Stimulated activated CD8-positive, alpha-beta memory T cell treated with anti-CD3 and anti-CD28 coated beads, Interleukin-15, amount 100 ng/mL, for 48 hours (primary cell): ENCODE data around the gene MLLT10.
A peak's percentile ranks its signal among the peaks of the same experiment; 100 is the strongest.

Source experiments
- DNase-seq, 2 donors: peaks; one replicate each; pipeline ENCODE4 v3.0.0-alpha.2; 2020; ENCODE audit warnings: low read depth in 2 of 2

MLLT10 gene

DNA sequence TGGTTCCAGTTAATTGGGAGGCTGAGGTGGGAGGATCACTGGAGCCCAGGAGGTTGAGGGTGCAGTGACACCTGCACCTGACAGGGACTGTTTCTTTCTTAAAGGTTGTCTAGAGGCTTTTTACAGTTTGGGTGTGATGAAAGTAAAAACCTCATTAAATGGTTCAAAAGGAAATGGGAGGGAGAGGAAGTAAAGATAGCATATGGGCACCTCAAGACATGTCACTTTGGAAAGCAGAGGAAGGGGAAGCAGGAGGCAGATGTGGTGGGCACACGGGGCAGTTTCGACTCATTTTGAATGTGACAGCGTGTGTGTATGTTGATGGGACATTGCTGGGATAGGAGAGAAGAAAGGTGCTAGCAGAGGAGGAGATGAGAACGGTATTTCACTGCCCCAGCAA is 203.1 kb downstream of the MLLT10 start:
- DNase-seq = no peak

DNA sequence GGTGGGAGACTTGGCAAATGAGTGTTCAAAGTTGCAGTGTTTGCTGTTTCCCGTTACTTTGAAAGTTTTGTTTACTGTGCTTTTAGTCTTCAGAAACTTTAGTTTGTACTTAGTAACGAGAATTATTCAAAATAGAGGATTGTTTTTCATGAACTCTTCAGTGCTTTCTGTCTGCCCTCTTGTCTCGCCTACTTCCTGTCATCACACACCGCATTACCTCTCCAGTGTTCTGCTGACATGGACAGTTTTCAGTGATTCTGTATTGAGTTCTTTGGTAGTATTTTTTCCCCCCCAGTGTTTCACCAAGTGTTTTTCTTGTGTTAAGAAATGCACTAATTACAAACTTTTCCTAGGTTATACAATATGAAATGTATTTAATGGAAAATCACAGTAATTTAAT is 207.0 kb downstream of the MLLT10 start:
- DNase-seq = no peak

DNA sequence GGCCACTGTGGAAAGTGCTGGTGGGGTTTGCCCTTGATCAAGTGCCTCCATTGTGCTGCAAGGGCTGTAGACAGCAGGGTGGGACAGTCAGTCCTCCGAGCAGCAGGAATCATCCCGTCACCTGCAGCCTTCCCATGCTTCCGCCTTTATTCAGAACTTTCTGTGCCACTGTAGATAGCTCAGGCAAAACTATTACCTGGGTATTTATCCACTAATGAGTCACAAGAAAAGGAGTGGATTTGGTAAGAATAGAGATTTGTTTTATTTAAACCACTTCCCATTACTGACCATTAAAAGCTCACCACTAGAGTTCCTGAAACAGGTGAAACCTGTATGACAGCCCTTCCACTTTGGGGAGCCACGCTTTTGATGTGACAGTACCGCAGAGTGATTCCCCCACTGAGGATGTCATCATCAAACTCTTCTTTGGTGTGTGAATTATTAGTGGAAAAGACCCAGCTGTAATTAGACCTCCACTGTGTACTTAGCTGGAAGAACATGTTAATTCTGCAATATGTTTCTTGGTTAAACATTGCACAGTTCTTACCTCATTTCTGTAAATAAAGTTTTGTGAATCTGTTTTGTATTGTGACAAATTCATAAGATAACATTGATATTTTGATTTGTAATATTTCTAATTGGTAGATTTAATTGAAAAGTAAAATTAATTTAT is 208.8 kb downstream of the MLLT10 start:
- no peak for DNase-seq

DNA sequence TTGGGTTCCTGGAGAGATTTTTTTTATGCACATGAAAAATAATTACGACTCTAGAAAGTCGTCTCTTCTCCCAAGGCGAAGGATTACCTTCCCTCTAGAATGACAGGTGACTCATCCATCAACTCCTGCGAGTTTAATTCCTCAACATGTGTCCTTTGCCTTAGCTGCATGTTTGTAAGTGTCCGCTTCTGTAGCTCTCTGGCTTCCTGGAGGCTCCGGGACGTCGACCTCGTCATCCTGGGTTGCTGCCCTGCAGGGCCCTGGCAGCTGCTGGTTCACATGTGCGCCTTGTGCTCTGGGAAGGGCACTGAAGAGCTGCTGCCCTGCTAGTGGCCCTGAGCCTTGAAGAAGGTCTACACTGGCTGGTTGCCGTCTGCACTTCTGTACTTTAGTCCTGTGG is 210.2 kb downstream of the MLLT10 start:
- no peak for DNase-seq

DNA sequence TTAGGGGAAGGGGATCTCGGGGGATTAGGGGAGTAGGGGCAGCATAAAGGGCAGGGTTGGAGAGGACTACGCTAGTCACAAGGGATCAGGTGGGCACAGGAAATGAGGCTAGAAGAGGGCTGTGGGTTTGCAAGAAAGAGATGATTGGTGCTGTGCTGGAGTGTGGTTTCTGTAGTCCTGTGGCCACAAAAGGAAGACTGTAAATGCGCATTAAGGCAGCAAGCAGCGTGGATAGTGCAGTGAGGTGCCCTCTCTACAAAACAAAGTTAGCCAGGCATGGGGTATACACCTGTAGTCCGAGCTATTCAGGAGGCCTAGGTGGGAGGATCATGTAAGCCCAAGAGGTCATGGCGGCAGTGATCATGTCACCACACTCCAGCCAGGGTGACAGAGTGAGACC is 212.1 kb downstream of the MLLT10 start:
- DNase-seq = peak in 1 of 2 donors; percentile 3

DNA sequence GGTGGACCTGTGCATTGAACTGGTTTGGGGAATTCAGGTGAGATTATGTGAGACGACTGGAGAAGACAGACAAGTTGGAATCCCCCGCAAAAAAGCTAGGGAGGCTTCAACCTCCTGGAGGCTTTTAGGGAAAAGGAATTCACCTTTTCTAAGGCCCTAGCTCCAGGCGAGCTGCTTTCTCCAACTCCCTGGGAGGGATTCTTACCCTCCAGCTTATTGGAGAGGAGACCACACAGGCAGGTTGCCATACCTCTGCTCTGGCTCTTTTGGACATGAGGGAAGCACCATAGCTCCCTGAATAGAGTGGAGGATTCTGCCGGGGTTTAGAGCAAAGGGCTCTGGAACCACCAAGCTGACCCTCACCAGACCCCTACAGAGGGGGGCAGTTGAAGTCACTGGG is 213.8 kb downstream of the MLLT10 start:
- DNase-seq = no peak

DNA sequence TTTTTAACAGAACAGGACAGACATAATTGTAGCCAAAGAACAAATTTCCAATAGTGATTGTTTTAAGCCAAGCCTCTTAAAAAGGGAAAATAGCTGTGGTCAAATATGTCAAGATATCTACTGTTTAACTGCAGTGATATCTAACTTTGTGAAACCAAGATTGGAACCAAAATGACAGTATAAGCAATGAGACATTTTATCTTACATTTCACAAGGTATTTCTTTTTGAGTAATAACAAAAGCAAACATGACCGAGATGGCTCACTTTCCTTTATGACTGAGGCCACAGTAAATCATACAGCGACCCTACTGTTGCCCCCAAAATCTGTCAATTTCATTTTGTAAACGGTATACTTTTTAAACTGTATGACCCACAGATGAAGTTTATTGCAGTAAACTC is 215.8 kb downstream of the MLLT10 start:
- DNase-seq = no peak

DNA sequence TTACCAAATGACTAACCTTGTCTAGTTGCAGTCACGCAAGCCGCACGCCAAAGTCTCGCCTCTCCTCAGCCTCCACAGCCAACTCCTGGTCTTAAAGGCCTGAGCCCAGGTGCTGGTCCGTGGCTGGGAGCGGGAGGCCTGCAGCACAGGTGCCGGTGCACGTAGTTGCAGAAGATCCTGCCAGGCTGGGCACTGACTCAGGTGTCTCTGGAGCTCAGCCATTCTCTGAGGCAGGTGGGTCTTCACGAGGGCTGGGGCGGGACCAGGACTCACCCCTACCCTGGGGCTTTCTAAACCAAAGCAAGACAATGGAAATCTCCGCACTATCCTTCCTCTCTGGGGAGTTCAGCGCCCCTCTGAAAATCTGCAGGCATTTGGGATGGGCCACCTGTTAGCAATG is 216.4 kb downstream of the MLLT10 start:
- DNase-seq = no peak

DNA sequence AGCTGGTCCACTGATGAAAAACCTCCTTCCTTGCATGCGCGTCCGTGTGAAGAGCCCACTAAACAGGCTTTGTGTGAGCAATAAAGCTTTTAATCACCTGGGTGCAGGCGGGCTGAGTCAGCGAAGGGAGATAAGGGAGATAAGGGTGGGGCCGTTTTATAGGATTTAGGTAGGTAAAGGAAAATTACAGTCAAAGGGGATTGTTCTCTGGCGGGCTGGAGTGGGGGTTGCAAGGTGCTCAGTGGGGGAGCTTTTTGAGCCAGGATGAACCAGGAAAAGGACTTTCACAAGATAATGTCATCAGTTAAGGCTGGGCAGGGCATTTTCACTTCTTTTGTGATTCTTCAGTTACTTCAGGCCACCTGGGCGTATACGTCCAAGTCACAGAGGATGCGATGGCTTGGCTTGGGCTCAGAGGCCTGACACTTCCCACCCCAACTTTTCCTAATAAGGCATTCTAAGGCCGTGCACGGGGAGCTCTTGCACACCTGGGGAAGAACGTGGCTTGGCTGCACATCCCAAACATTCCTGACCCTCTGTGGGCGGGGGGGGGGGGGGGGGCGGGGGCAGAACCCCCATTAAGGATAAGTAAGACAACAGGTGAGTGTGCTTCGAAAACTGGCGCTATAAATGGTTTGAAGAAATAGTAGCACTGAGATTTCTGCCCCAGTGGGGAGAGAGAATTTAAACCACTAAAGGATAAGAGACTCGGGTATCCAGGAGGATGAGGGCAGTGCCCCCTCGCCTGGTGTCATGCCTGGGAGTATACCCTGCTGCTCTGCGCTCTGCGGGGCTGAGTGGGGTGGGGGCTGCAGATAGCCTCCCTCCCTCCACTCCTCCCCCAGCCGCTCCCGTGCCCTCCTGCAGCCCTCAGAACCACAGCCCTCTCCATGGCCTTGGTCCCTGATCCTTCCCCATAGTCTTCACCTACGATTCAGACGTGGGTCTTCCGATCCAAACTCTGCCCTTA is 217.6 kb downstream of the MLLT10 start:
- no peak for DNase-seq

DNA sequence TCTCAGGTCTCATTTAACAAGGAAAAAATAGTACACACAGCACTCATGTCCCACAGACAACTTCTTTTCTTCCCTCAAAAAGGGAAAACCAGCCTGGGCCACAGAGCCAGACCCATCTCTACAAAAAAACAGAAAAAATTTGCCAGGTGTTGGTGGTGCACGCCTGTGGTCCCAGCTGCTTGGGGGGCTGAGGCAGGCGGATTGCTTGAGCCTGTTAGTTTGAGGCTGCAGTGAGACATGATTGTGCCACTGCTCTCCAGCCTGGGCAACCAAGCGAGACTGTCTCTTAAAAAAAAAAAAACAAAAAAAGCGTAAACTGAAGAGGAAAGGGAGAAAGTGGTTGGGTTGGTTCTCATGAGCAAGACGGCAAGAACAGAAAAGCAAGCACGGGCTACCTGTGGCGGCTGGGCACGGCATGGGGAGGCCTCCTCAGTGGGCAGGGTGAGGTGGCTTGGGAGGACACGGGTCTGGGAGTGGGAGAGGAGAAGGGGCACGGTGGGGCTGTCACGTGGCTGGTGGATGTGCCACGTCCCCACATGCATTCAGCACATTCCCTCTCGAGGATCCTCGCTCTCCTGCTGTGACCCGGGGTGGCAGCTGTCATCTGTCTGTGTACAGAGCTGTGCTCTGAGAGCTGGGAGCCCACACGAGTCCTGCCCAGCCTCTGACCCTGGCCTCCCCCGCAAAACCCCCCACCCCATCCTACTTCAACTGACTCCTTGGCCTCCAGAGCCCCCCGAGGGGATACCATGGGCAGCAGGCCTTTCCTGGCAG is 219.7 kb downstream of the MLLT10 start:
- no peak for DNase-seq

DNA sequence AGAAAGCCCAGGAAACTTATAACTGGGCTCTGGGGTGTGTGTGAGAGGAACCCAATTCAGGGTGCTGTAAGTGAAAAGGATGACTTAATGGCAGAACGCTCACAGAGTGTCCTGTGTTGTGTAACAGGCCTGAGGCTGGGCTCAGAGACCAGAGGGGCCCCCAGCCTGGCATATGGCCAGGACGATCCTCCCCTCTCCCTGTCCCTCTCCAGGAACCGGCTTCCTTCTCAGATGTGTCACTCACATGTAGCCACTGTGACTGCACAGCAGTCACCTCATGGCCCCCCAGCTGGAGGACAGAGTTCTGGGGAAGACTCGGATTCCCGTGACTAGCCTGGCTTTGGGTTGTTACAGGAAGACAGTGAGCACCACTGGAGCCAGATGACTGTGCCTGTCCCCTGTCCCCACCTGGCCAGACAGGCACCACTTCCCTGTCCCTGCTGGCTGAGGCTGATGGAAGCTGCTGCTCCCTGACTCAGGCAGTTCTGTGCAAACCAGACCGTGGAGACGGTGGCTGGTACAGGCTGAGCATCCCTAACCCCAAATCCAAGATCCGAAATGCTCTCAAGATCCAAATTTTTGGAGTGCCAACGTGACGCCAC is 220.5 kb downstream of the MLLT10 start:
- no peak for DNase-seq

DNA sequence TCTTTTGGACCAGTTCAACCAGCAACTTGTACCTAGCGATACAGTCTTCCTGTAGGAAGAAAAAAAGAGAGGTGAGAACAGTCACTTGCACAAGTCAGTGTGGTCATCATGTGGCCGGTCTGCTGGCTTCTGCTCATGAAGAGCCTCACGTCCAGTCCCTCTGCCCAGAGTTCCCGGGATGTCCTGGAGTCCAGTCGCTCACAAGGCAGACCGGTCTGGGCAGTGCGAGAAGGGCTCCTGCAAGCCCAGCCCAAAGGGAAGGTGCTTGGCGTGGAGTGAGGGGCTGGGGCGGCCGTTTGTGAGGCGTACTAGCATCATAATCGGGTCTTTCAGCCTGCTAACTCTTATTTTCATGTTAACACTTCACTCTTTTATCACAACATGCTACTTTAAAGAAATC is 222.7 kb downstream of the MLLT10 start:
- DNase-seq = no peak

DNA sequence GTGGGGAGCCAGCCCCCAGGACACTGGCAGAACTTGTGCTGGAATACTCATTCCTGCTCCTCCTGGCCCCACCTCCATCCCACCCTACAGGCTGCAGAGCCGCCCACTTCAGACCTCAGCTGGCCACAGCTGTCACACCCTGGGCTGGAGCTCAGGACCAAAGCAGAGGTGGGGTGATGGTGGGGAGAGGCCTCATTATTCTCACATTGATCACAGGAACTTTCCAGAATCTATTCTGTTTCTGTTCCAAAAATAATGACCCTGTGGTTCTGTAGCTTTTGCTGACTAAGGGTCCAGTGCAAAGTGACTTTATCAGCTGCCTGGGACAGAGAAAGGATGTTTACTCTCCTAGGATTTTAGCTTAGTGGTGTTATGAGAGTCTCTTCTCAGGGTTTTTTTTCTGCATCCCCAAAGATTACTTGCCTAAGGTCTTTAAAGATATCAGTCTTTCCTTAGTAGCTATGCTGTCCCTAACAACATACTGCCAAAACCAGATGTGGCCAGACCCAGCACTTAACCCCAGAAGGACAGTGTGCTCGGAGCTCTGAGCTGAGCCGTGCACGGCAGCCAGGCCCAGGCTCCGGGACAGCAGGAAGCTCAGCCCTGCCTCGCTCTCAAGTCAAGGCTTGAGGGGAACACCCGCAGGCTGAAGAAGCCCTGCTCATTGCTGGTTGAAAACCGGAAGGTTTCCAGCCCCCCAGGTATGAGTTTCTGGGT is 223.3 kb downstream of the MLLT10 start:
- DNase-seq = no peak

DNA sequence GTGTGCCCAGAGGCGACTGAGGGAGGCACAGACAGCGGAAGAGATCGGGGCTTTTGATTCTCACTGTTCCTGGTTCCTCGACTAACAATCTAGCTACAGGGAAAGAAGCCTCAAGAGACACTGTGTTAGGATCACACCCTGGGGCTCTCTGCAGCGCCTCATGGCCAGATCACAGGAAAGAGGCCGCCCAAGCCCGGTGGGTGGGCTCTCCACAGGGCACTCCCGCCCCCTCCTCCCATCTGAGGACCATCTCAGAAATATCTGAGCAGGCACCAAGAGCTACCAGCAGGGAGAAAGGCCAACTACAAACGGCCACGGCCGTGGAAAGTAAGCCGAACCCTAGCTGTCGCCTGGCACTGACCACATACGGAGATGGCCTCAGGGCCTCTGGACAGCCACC is 224.2 kb downstream of the MLLT10 start:
- DNase-seq = no peak

DNA sequence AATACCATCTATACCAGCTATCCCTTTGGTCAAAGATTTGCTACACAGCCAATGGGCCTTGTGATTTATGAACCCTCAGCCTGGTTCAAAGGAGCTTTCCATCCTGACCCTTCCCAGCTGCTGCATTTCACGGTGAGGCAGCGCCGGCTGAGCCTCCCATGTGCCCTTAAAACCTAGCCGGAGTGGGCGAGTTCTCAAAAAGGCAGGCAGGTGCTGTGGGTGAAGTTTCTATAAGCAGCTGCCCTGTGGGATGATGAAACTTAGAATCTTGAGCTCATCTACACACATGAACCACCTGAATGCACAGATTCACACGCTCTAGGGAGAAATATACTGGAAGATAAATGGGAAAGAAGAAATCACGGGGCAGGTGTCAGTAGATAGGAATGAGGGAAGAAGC is 224.7 kb downstream of the MLLT10 start:
- DNase-seq = no peak

DNA sequence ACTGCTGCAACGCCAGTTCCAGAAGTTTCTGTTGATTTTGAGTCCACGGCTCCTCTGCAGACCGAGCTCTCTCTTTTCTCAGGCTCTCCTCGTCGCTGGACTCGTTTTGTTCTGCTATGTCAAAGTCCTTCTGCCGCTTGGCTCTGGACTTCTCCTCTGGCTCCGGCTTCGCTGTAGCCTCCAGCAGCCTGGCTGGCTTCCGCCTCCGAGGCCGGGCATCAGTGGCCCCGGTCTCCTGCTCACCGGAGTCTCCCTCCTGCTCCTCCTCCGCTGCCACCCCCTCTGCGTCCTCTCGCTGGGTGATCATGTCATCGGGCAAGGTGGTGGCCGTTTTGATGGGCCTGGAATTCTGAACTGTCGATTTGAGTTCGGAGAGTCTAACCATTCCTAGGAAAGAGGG is 225.2 kb downstream of the MLLT10 start:
- DNase-seq = no peak

DNA sequence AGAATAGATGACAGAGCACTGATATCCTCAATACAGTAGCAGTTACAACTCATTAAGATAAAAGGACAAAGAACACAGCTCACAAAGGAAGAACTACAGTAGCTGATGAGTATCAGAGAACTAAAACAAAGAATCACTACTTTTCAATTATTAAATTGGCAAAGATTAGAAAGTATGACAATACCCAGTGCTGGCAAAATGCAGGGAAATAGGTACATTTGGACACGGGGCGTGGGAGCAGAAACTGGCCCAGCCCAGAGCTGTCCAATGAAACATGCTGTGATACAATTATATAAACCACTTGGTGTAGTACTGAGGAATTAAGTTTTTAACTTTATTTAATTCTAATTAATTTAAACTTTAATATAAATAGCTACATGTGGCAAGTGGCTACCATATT is 226.3 kb downstream of the MLLT10 start:
- DNase-seq = no peak

DNA sequence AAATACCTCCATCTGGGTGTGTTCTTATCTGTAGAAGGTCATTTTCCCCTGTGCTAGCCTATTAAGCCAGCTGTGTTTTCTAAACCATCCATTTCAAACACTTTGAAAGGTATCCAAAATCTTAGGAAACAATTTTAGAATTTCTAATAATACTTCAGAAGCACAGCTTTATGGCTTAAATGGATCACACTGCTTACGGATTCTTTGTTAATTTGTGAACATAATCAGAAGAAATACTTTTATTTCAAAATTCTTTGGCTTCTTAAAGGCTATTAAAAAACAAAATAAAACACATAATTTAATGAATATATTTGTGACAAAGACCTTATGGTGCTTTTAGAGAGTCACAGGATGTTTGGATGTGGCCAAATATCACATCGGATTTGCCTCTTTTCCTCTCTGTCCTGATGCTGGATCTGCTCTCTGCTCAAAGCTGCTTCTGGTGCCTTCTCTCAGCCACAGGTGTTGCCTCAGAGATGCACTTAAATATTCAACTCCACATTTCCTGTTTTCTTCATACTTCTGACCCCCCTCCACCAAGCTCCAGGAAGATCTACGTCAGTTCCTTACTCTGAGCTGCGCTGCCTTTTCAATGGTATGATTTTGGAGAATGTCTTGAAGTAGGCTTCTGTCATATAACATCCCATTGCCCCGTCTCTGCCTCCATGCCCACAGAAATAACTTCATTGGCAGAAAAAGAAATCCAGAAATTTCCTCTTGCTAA is 230.6 kb downstream of the MLLT10 start:
- DNase-seq = no peak

DNA sequence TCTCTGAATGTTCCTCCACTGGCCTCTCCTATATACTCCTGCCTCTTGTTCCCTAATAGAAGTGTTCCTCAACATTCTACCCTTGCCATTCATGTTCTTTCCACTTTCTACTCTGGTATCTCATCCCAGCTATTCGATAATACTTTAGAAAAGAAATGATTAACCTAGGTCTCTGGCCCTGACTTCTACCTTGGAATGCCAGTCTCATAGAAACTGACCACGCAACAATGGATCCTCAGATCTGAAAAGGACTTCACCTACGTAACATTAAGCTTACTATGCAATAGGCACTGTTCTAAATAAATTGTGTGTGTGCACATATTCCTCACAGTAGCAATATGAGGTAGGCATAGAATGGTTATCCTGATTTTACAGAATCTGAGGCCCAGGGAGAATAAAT is 235.0 kb downstream of the MLLT10 start:
- no peak for DNase-seq

DNA sequence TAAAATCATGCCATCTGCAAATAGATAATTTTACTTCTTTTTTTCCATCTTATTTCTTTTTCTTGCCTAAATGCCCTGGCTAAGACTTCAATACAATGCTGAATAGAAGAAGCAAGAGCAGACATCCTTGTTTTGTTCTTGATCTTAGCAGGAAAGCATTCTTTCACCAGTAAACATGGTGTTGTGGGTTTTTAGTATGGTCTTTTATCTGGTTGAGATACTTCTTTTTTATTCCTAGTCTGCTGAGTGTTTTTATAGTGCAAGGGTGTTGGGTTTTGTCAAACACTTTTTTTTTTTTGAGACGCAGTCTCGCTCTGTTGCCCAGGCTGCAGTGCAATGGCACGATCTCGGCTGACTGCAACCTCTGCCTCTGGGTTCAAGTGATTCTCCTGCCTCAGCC is 237.2 kb downstream of the MLLT10 start:
- DNase-seq = no peak

DNA sequence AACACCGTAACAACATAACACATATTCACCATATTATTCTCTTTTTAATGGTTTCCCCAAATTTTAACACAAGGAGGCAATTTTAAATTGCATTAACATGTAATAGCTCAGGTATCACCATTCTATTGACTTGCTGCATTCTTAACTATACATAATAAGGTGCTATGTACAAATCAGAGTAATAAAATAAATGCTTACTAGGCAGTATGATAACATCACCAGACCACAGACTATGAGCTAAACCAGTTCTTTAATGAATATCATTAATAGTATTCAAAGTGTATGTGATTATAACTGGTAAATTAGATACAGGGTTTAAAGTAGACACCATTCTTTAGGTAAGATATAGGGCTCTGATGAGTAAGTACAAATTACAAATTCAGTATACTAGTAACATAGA is 242.9 kb downstream of the MLLT10 start:
- no peak for DNase-seq
